ENCODE results near the gene RCC2. TPM values are rescaled to one million over a fixed set of nuclear protein-coding genes. Genes with fewer than 3 reads are reported as not detected.
"Not testable (repeated sequence)": the region's sequence is repeated elsewhere in the genome, so short reads cannot be mapped to it uniquely, and the experiment has no call there.

Gene RCC2
- total and polyA plus RNA-seq, 4 experiments from 2014 or later = 6.7 to 41.2 (median 28.4) TPM

GRCh38 chr1:17416389-17416788 lies 23.1 kb downstream of the RCC2 start:
- H3K9me3 Mint-ChIP-seq = no peaks in the 10 kb centered on the region
- CTCF ChIA-PET (ENCODE audit: partially characterized antibody) = interaction anchor here (0.9 to 1.5 kb wide), 2 partner anchors 8 to 10 kb away, joined by 3 read pairs; no protein-coding TSS in a partner anchor
- Histone ChIP-seq H3K4me3 (ENCODE audit: low read length in 2 of 2) (no peak overlapping the region), H3K27me3 (ENCODE audit: insufficient read depth, low read length) (no peaks in the 10 kb centered on the region), H3K36me3 (ENCODE audit: insufficient read depth, low read length) (peaks cover 68% of the 10 kb centered on the region), H3K9me3 (ENCODE audit: control insufficient read depth in 1 of 2, low read length in 2 of 2) (no peaks in the 10 kb centered on the region), H3K27ac (ENCODE audit: low read depth, low read length) (no peak overlapping the region), H3K4me1 (ENCODE audit: insufficient read depth, low read length) (no peaks in the 10 kb centered on the region)
- H3K4me1 Mint-ChIP-seq = peaks cover 0 to 8% (median under 1%) of the 10 kb centered on the region in 4 donors
- H3K27me3 Mint-ChIP-seq = no peaks in the 10 kb centered on the region
- no peak overlapping the region for H3K27ac Mint-ChIP-seq
- peaks cover 65 to 81% of the 10 kb centered on the region in 2 donors for H3K36me3 Mint-ChIP-seq
- POLR2A ChIA-PET (ENCODE audit: partially characterized antibody) = no interaction called here
- intact Hi-C loops (cut with micrococcal nuclease) = no loop called here
- DNase-seq = no peak
- no peak overlapping the region for H3K4me3 Mint-ChIP-seq

DNA sequence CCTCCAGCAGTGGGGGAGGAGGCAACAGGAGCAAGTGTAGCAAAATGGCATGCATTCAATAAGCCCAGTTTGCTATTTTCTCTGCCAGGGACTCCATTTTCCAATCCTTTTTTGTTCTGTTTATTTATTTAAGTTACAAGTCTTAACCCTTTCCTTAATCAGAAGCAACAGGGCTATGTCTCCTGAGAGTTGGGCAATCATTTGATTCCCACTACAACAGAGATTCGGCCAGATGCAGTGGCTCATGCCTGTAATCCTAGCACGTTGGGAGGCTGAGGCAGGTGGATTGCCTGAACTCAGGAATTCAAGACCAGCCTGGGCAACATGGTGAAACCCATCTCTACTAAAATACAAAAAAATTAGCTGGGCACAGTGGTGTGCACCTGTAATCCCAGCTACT lies 25.5 kb downstream of the RCC2 start:
- H3K36me3 Mint-ChIP-seq = peaks cover 62 to 82% of the 10 kb centered on the region in 2 donors

GRCh38 chr1:17412093-17412870 lies 27.2 kb downstream of the RCC2 start:
- Mint-ChIP-seq H3K4me3 (no peak overlapping the region), H3K4me1 (peaks cover 0 to 2% (median 0%) of the 10 kb centered on the region in 4 donors), H3K9me3 (no peaks in the 10 kb centered on the region), H3K27me3 (no peaks in the 10 kb centered on the region), H3K36me3 (peaks cover 69 to 84% of the 10 kb centered on the region in 2 donors), H3K27ac (no peak overlapping the region)
- Histone ChIP-seq H3K27me3 (ENCODE audit: insufficient read depth, low read length) (no peaks in the 10 kb centered on the region), H3K36me3 (ENCODE audit: insufficient read depth, low read length) (peaks cover 83% of the 10 kb centered on the region), H3K4me1 (ENCODE audit: insufficient read depth, low read length) (no peaks in the 10 kb centered on the region), H3K27ac (ENCODE audit: low read depth, low read length) (no peak overlapping the region), H3K4me3 (ENCODE audit: low read length in 2 of 2) (no peak overlapping the region), H3K9me3 (ENCODE audit: control insufficient read depth in 1 of 2, low read length in 2 of 2) (no peaks in the 10 kb centered on the region)
- ChIA-PET CTCF (ENCODE audit: partially characterized antibody) (no interaction called here), POLR2A (ENCODE audit: partially characterized antibody) (no interaction called here)
- intact Hi-C loops (cut with micrococcal nuclease) = no loop called here
- DNase-seq = no peak

More for the DNA sequence above, 25.5 kb downstream of the RCC2 start:
- H3K4me1 Mint-ChIP-seq = peaks cover 0 to 3% (median 0%) of the 10 kb centered on the region in 4 donors
- Histone ChIP-seq H3K9me3 (ENCODE audit: control insufficient read depth in 1 of 2, low read length in 2 of 2) (no peaks in the 10 kb centered on the region), H3K4me3 (ENCODE audit: low read length in 2 of 2) (no peak overlapping the region), H3K27ac (ENCODE audit: low read depth, low read length) (no peak overlapping the region), H3K4me1 (ENCODE audit: insufficient read depth, low read length) (no peaks in the 10 kb centered on the region), H3K36me3 (ENCODE audit: insufficient read depth, low read length) (peaks cover 82% of the 10 kb centered on the region), H3K27me3 (ENCODE audit: insufficient read depth, low read length) (no peaks in the 10 kb centered on the region)
- DNase-seq = no peak
- H3K27me3 Mint-ChIP-seq = no peaks in the 10 kb centered on the region
- H3K4me3 Mint-ChIP-seq = no peak overlapping the region
- POLR2A ChIA-PET (ENCODE audit: partially characterized antibody) = no interaction called here
- H3K9me3 Mint-ChIP-seq = no peaks in the 10 kb centered on the region
- CTCF ChIA-PET (ENCODE audit: partially characterized antibody) = no interaction called here
- peak overlapping the region in 1 of 7 donors; percentile 46 for H3K27ac Mint-ChIP-seq
- intact Hi-C loops (cut with micrococcal nuclease) = no loop called here

- H3K9me3 ChIP-seq (ENCODE audit: control insufficient read depth in 1 of 2, low read length in 2 of 2) = no peaks in the 10 kb centered on the region
- H3K27me3 ChIP-seq (ENCODE audit: insufficient read depth, low read length) = no peaks in the 10 kb centered on the region
- H3K4me1 ChIP-seq (ENCODE audit: insufficient read depth, low read length) = no peaks in the 10 kb centered on the region
- ChIA-PET POLR2A (ENCODE audit: partially characterized antibody) (no interaction called here), CTCF (ENCODE audit: partially characterized antibody) (no interaction called here)
- H3K9me3 Mint-ChIP-seq = no peaks in the 10 kb centered on the region
- no peak overlapping the region for H3K27ac Mint-ChIP-seq
- no peak overlapping the region for H3K27ac ChIP-seq (ENCODE audit: low read depth, low read length)
- peaks cover 0 to 2% (median 0%) of the 10 kb centered on the region in 4 donors for H3K4me1 Mint-ChIP-seq
- DNase-seq = no peak
- no peak overlapping the region for H3K4me3 Mint-ChIP-seq
- no peaks in the 10 kb centered on the region for H3K27me3 Mint-ChIP-seq
- peaks cover 60% of the 10 kb centered on the region for H3K36me3 ChIP-seq (ENCODE audit: insufficient read depth, low read length)
- peaks cover 52 to 65% of the 10 kb centered on the region in 2 donors for H3K36me3 Mint-ChIP-seq
- intact Hi-C loops (cut with micrococcal nuclease) = no loop called here
- H3K4me3 ChIP-seq (ENCODE audit: low read length in 2 of 2) = no peak overlapping the region
Observed at GRCh38 chr1:17409391-17409811, 30.1 kb downstream of the RCC2 start.

DNA sequence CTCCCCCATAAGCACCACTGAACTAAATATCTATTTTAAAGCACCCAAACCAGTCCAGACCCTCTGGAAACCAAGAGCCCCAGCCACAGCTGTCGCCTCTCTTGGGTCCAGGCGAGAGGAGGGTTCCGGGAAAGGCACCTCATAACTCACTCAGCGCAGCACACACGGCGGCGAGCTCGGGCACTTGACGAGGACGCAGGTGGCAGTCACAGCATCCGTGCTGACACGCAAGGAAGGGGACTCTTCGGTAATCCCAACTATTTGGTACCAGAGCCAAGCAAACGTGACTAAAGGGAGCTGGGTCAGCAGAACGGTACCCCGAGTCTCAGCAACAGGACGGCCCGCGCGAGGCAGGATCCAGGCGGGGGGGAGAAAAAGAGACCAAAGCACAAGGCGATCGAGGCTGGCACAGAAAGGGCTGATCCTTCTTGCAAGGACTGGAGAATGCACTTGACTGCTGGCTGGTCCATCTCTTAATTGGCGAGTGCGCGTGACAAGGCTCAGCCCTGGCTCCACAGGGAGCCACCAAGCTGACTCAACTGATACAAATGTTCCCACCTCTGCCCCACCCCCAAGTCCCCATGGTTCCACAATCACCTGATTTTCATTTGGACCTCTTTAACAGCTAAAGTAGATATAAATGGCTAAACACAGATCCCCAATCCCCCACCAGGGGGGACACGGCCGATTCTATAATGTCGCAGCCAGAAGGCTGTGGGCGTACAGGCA lies 31.5 kb downstream of the RCC2 start:
- H3K9me3 Mint-ChIP-seq; H3K9me3 ChIP-seq (ENCODE audit: control insufficient read depth in 1 of 2, low read length in 2 of 2); H3K4me3 Mint-ChIP-seq; H3K27me3 Mint-ChIP-seq; POLR2A ChIA-PET (ENCODE audit: partially characterized antibody); H3K4me1 ChIP-seq (ENCODE audit: insufficient read depth, low read length); H3K27ac ChIP-seq (ENCODE audit: low read depth, low read length); H3K4me3 ChIP-seq (ENCODE audit: low read length in 2 of 2); H3K4me1 Mint-ChIP-seq; DNase-seq; H3K27me3 ChIP-seq (ENCODE audit: insufficient read depth, low read length): not testable (repeated sequence)
- intact Hi-C loops (cut with micrococcal nuclease) = loop anchor here (2.0 kb wide), 1 partner anchor 283 kb away; no protein-coding TSS in a partner anchor
- CTCF ChIA-PET (ENCODE audit: partially characterized antibody) = interaction anchor here (1.0 kb wide), 1 partner anchor 9 kb away, joined by 3 read pairs; no protein-coding TSS in a partner anchor
- Mint-ChIP-seq H3K36me3 (peaks cover 47 to 55% of the 10 kb centered on the region in 2 donors), H3K27ac (peak overlapping the region in 1 of 7 donors; percentile 35)
- H3K36me3 ChIP-seq (ENCODE audit: insufficient read depth, low read length) = peaks cover 47% of the 10 kb centered on the region

DNA sequence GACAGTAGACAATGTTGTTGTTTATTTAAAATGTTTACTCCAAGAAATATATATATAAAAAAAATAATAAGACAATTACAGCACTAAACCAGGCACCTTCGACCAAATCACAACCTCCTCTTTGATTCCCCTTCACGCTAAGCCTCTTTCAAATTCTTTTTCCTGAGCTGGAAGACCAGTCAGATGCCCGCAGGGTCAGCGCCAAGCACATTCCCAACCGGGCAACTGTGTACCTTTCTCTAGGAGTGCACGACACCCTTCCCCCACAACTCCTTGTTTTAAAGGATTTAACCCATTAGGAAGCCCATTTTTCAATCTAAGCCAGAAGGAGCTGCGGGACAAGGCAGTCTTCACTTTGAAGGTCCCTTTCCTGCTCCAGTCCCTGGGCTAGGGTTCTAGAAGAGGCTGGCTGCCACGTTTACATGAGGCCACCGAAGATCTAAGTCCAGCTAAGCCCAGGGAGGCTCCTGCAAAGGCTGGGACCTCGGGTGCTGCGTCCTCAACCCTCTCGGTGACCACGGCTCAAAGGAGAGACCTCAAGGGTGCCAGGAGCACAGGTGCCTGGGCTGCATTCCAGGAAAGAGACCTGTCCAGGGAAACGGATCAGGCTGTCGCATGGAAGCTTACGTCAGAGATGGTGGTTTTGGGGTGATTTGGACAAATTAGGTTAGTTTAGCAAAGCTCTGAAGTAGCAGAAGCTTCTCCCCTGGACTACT lies 32.6 kb downstream of the RCC2 start:
- H3K27me3 ChIP-seq (ENCODE audit: insufficient read depth, low read length); H3K27ac ChIP-seq (ENCODE audit: low read depth, low read length); H3K4me1 ChIP-seq (ENCODE audit: insufficient read depth, low read length); H3K9me3 Mint-ChIP-seq; H3K4me3 Mint-ChIP-seq; H3K9me3 ChIP-seq (ENCODE audit: control insufficient read depth in 1 of 2, low read length in 2 of 2); DNase-seq; H3K27me3 Mint-ChIP-seq; H3K4me3 ChIP-seq (ENCODE audit: low read length in 2 of 2); H3K4me1 Mint-ChIP-seq: not testable (repeated sequence)
- H3K27ac Mint-ChIP-seq = peak overlapping the region in 3 of 7 donors; percentile 19 to 50 (median 31)
- ChIA-PET CTCF (ENCODE audit: partially characterized antibody) (interaction anchor here (0.8 to 1.6 kb wide), 3 partner anchors 10 to 12 kb away, joined by 3 to 4 read pairs (median 3); no protein-coding TSS in a partner anchor), POLR2A (ENCODE audit: partially characterized antibody) (interaction anchor here (1.2 kb wide), 1 partner anchor 33 kb away, joined by 3 read pairs; no protein-coding TSS in a partner anchor)
- H3K36me3 Mint-ChIP-seq = peaks cover 36 to 45% of the 10 kb centered on the region in 2 donors
- peaks cover 37% of the 10 kb centered on the region for H3K36me3 ChIP-seq (ENCODE audit: insufficient read depth, low read length)
- intact Hi-C loops (cut with micrococcal nuclease) = loop anchor here (2.0 kb wide), 1 partner anchor 282 kb away; no protein-coding TSS in a partner anchor

All from CD4-positive, alpha-beta memory T cell (primary cell).